Natural killer cell (primary cell): ENCODE data around the gene MAD1L1. TPM values are rescaled to one million over a fixed set of nuclear protein-coding genes. Genes with fewer than 3 reads are reported as not detected.

ENCODE experiments used
- ATAC-seq, 3 donors: fragments of 150-1000 bp in 2 of 3; fragments of 200-7000 bp in 1 of 3; cut with Tn5 transposase; 1 replicate in 1 of 3; 2 replicates in 2 of 3; pipeline ENCODE4 v1.10.0; 2021; ENCODE audit warnings: mild to moderate bottlenecking in 2 of 3, moderate library complexity in 2 of 3
- DNase-seq, 2 donors: peaks; one replicate each; pipeline versions ENCODE4 v3.0.0 to v3.0.0-alpha.2; 2013 to 2021; ENCODE audit warnings: mixed read lengths in 1 of 2
- H3K27ac ChIP-seq: one replicate; pipeline ENCODE4 v1.5.1; 2013; ENCODE audit warnings: mild to moderate bottlenecking, low read length
- H3K27me3 ChIP-seq: one replicate; pipeline ENCODE4 v1.6.1; 2013; ENCODE audit warnings: low read length; ENCODE audit not compliant: control insufficient read depth, insufficient read depth
- H3K36me3 ChIP-seq: one replicate; pipeline ENCODE4 v1.6.1; 2013; ENCODE audit warnings: low read length; ENCODE audit not compliant: control insufficient read depth, insufficient read depth
- H3K4me1 ChIP-seq: one replicate; pipeline ENCODE4 v1.6.1; 2013; ENCODE audit warnings: low read length; ENCODE audit not compliant: control insufficient read depth, insufficient read depth
- H3K4me3 ChIP-seq: one replicate; pipeline ENCODE4 v1.5.1; 2013; ENCODE audit warnings: low read length
- H3K9me3 ChIP-seq: one replicate; pipeline ENCODE4 v1.6.1; 2013; ENCODE audit warnings: low read length; ENCODE audit not compliant: control insufficient read depth, insufficient read depth
- H3K27ac Mint-ChIP-seq, 2 donors: one replicate each; pipeline ENCODE4 v1.8.0; 2022; ENCODE audit warnings: mild to moderate bottlenecking in 2 of 2, mixed read lengths in 2 of 2, moderate library complexity in 1 of 2
- H3K27me3 Mint-ChIP-seq, 2 donors: one replicate each; pipeline ENCODE4 v1.8.0; 2022; ENCODE audit warnings: low read depth in 2 of 2, mixed read lengths in 2 of 2
- H3K36me3 Mint-ChIP-seq: one replicate; pipeline ENCODE4 v1.8.0; 2022; ENCODE audit warnings: mixed read lengths
- H3K4me1 Mint-ChIP-seq, 2 donors: one replicate each; pipeline ENCODE4 v1.8.0; 2022; ENCODE audit warnings: mixed read lengths in 2 of 2
- H3K4me3 Mint-ChIP-seq: one replicate; pipeline ENCODE4 v1.8.0; 2022; ENCODE audit warnings: mild to moderate bottlenecking, moderate library complexity, mixed read lengths
- H3K9me3 Mint-ChIP-seq, 2 donors: one replicate each; pipeline ENCODE4 v1.8.0; 2022; ENCODE audit warnings: mixed read lengths in 2 of 2
- WGBS: methylation state at CpG from one replicate; pipeline ENCODE4 v1.1.7; 2013; ENCODE audit warnings: missing lambda C conversion rate; ENCODE audit not compliant: insufficient coverage; 5-methylcytosine and 5-hydroxymethylcytosine counted together
- intact Hi-C: fragments of 100-400 bp; cut with micrococcal nuclease; formaldehyde crosslinking; loops from one replicate; pipeline ENCODE4 v1.14.2; 2022
- total RNA-seq, 4 donors: library from RNA; stranded (reverse); fragments of 120-200 nt in 1 of 4; gene quantifications; one replicate each; pipeline versions ENCODE4 v1.2.3 to v1.2.4, GENCODE V29; 2013 to 2022
- TF ChIP-seq, protein P1 (sequence below): fragments of 200-600 bp; IDR thresholded peaks from one replicate; pipeline ENCODE4 v1.8.0; 2022; ENCODE audit warnings: antibody characterized with exemption

The MAD1L1 gene
- total RNA-seq, 3 donors from 2014 or later (not counting 1 experiment from before 2014, with no cell fraction given), result 53.6 to 81.2 (median 77.4) TPM

DNA sequence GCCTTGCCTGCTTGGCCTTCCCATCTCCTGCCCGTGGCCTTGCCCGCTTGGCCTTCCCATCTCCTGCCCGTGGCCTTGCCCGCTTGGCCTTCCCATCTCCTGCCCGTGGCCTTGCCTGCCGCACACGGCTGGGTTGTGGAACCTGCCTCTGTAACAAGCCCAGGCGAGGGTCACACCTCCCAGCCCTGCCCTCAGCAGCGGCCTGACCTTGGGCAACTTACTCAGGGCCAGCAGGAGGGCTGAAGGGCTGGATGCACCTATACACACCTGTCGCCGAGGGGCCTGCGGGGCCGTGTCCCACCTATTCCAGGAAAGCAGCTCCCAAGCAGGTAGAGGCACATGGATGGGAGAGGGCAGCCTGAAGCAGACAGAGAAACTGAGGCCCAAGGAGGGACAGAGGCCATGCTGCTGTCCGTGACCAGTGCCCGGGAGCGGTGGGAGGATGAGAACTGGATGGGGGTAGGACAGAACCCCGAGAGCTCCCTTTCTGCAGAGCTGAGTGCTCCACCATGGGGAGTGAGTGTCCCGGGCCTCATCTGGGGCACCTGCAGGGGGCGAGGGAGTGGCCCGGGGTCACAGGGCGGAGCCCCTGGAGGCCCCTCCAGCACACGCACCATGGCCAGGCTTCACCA, 285.0 kb downstream of the MAD1L1 start:
- Histone ChIP-seq H3K36me3 (no peaks in the 10 kb centered on the region), H3K4me3 (no peak overlapping the region), H3K9me3 (no peaks in the 10 kb centered on the region), H3K27me3 (no peaks in the 10 kb centered on the region), H3K4me1 (peaks cover 53% of the 10 kb centered on the region), H3K27ac (no peak overlapping the region)
- TF ChIP-seq, protein P1, sequence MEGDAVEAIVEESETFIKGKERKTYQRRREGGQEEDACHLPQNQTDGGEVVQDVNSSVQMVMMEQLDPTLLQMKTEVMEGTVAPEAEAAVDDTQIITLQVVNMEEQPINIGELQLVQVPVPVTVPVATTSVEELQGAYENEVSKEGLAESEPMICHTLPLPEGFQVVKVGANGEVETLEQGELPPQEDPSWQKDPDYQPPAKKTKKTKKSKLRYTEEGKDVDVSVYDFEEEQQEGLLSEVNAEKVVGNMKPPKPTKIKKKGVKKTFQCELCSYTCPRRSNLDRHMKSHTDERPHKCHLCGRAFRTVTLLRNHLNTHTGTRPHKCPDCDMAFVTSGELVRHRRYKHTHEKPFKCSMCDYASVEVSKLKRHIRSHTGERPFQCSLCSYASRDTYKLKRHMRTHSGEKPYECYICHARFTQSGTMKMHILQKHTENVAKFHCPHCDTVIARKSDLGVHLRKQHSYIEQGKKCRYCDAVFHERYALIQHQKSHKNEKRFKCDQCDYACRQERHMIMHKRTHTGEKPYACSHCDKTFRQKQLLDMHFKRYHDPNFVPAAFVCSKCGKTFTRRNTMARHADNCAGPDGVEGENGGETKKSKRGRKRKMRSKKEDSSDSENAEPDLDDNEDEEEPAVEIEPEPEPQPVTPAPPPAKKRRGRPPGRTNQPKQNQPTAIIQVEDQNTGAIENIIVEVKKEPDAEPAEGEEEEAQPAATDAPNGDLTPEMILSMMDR, result no peak
- intact Hi-C loops, result no loop called here
- DNase-seq, result no peak
- Mint-ChIP-seq H3K9me3 (no peaks in the 10 kb centered on the region), H3K36me3 (no peaks in the 10 kb centered on the region), H3K4me1 (peaks cover 44 to 66% of the 10 kb centered on the region in 2 donors), H3K4me3 (no peak overlapping the region), H3K27me3 (peaks cover 0 to 4% of the 10 kb centered on the region in 2 donors), H3K27ac (no peak overlapping the region)
- 87% methylated on average over 22 of the region's 22 CpGs for WGBS
- ATAC-seq, result no peak

DNA sequence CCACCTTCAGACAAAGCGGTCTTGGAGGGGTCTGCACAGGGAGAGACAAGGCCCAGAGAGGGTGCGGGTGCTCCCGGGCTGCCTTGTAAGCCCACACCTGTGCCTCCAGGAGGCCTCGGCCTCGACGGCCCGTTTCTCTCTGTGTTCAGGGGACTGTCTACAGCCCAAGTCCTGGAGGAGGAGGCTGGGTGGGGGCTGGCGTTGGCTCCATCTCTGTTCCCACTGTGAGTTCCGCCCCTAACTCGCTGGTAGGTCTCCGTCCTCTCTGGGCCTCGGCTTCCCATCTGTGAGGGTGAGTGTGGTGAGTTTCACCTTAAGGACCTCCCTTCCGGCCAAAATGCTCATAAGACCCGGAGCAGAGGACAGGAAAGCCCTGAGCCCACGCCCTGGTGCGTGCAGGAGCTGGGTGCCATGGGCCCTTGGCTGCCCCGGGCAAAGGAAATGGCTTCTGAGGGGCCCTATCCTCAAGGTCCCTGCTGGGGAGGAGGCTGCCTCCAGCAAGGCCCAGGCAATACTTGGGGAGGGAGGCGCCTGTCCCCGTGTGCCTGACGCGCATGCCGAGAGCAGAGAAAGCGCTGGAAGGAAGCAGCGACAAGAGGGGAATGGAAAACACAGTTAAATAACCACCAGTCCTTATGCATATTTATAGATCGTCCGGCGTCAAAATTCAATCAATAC, 285.8 kb downstream of the MAD1L1 start:
- H3K27me3 ChIP-seq, result no peaks in the 10 kb centered on the region
- peaks cover 45 to 67% of the 10 kb centered on the region in 2 donors for H3K4me1 Mint-ChIP-seq
- peaks cover 0 to 6% of the 10 kb centered on the region in 2 donors for H3K27me3 Mint-ChIP-seq
- 97% methylated on average over 27 of the region's 27 CpGs for WGBS
- no peak overlapping the region for H3K27ac Mint-ChIP-seq
- intact Hi-C loops, result no loop called here
- DNase-seq, result no peak
- H3K9me3 ChIP-seq, result no peaks in the 10 kb centered on the region
- no peak overlapping the region for H3K4me3 ChIP-seq
- TF ChIP-seq, protein P1, result no peak
- H3K4me3 Mint-ChIP-seq, result no peak overlapping the region
- no peaks in the 10 kb centered on the region for H3K36me3 ChIP-seq
- no peak for ATAC-seq
- no peaks in the 10 kb centered on the region for H3K9me3 Mint-ChIP-seq
- H3K27ac ChIP-seq, result no peak overlapping the region
- H3K36me3 Mint-ChIP-seq, result no peaks in the 10 kb centered on the region
- peaks cover 59% of the 10 kb centered on the region for H3K4me1 ChIP-seq

DNA sequence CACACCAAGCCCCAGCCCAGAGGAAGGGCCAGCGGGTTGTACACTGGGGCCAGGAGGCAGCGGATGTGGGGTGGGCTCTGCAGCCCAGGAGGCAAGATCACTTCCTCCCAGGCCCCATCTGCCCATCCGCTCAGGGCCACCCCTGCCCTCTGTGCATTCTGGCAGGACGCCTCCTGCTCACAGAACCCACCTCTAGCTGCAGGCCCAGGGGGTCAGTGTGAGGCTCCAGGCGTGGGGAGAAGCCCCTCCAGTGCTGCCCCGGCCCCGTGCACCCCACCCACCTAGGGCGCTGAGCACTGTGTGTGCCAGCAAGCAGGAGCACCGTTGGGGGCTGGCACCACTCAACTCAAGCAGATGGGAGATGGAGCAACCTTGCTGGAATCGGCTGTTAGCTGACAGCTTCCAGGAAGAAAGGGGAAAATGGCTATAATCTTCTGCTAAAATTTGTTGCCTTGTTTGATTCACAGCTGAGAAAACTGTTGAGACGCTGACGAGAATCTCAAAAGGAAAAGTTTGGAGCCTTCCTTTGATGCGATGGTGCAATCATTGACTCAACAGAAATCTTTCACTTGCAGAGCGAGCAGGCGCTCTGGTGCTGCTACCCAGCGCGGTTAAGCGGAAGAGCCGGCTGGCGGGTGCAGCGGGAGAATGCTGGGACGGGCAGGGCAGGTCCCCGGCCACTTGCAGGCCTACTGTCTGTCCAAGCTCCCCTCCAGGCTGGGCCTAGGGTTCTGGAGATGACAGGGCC, 286.5 kb downstream of the MAD1L1 start:
- no peaks in the 10 kb centered on the region for H3K9me3 Mint-ChIP-seq
- no peak overlapping the region for H3K27ac ChIP-seq
- H3K4me1 ChIP-seq, result peaks cover 59% of the 10 kb centered on the region
- H3K27ac Mint-ChIP-seq, result no peak overlapping the region
- DNase-seq, result no peak
- ATAC-seq, result no peak
- peaks cover 0 to 7% of the 10 kb centered on the region in 2 donors for H3K27me3 Mint-ChIP-seq
- peaks cover 5% of the 10 kb centered on the region for H3K27me3 ChIP-seq
- TF ChIP-seq, protein P1, result no peak
- H3K4me1 Mint-ChIP-seq, result peaks cover 45 to 67% of the 10 kb centered on the region in 2 donors
- H3K4me3 Mint-ChIP-seq, result no peak overlapping the region
- WGBS, result 95% methylated on average over 23 of the region's 23 CpGs
- no peaks in the 10 kb centered on the region for H3K36me3 Mint-ChIP-seq
- intact Hi-C loops, result no loop called here
- H3K36me3 ChIP-seq, result no peaks in the 10 kb centered on the region
- H3K9me3 ChIP-seq, result no peaks in the 10 kb centered on the region
- H3K4me3 ChIP-seq, result no peak overlapping the region
